CD8-positive, alpha-beta memory T cell (primary cell): Measurements from ENCODE around the gene CDH12. TPM values are rescaled to one million over a fixed set of nuclear protein-coding genes. Genes with fewer than 3 reads are reported as not detected.

Experiments
- CTCF ChIA-PET: fragments of 350-600 bp; sonication (Branson Sonifier 250); formaldehyde crosslinking; loops from one replicate; lab custom pipeline; 2021; ENCODE audit warnings: antibody characterized with exemption; lab: Charles Lee
- POLR2A ChIA-PET: fragments of 350-600 bp; sonication (Branson Sonifier 250); formaldehyde crosslinking; loops from one replicate; lab custom pipeline; 2021; ENCODE audit warnings: antibody characterized with exemption; lab: Charles Lee
- DNase-seq, 5 donors: peaks; one replicate each; pipeline versions ENCODE4 v3.0.0 to v3.0.0-alpha.2; 2020 to 2022; ENCODE audit warnings: mixed read lengths in 1 of 5
- H3K27ac ChIP-seq: one replicate; pipeline ENCODE4 v1.7.0; 2013; ENCODE audit warnings: low read depth, mild to moderate bottlenecking, low read length, moderate library complexity
- H3K27me3 ChIP-seq: 2 replicates; pipeline ENCODE4 v1.7.0; 2013; ENCODE audit warnings: low read length, mild to moderate bottlenecking; ENCODE audit not compliant: insufficient read depth, poor library complexity, severe bottlenecking
- H3K36me3 ChIP-seq: 2 replicates; pipeline ENCODE4 v1.7.0; 2013; ENCODE audit warnings: mild to moderate bottlenecking, low read length, moderate library complexity; ENCODE audit not compliant: insufficient read depth
- H3K4me1 ChIP-seq: 2 replicates; pipeline ENCODE4 v1.7.0; 2013; ENCODE audit warnings: mild to moderate bottlenecking, low read length, moderate library complexity; ENCODE audit not compliant: insufficient read depth
- H3K4me3 ChIP-seq: 2 replicates; pipeline ENCODE4 v1.7.0; 2013; ENCODE audit warnings: mild to moderate bottlenecking, low read length
- H3K9me3 ChIP-seq: 2 replicates; pipeline ENCODE4 v1.7.0; 2013; ENCODE audit warnings: mild to moderate bottlenecking, low read length
- H3K27ac Mint-ChIP-seq, 8 donors: one replicate each; pipeline ENCODE4 v1.8.0; 2020 to 2021; ENCODE audit warnings: mixed read lengths in 8 of 8, mild to moderate bottlenecking in 6 of 8, inconsistent platforms in 3 of 8, moderate library complexity in 3 of 8
- H3K27me3 Mint-ChIP-seq, 2 donors: one replicate each; pipeline ENCODE4 v1.8.0; 2020 to 2021; ENCODE audit warnings: mixed read lengths in 2 of 2, mild to moderate bottlenecking in 1 of 2, moderate library complexity in 1 of 2
- H3K36me3 Mint-ChIP-seq, 3 donors: one replicate each; pipeline ENCODE4 v1.8.0; 2020 to 2021; ENCODE audit warnings: mixed read lengths in 3 of 3, inconsistent platforms in 1 of 3, mild to moderate bottlenecking in 1 of 3
- H3K4me1 Mint-ChIP-seq, 3 donors: one replicate each; pipeline ENCODE4 v1.8.0; 2020 to 2021; ENCODE audit warnings: mixed read lengths in 3 of 3, inconsistent platforms in 1 of 3, mild to moderate bottlenecking in 1 of 3
- H3K4me3 Mint-ChIP-seq, 7 donors: one replicate each; pipeline ENCODE4 v1.8.0; 2020 to 2021; ENCODE audit warnings: mixed read lengths in 7 of 7, mild to moderate bottlenecking in 6 of 7, moderate library complexity in 4 of 7, inconsistent platforms in 2 of 7
- H3K9me3 Mint-ChIP-seq, 5 donors: one replicate each; pipeline ENCODE4 v1.8.0; 2020 to 2022; ENCODE audit warnings: mixed read lengths in 5 of 5, mild to moderate bottlenecking in 3 of 5, moderate library complexity in 2 of 5, inconsistent platforms in 1 of 5
- polyA plus RNA-seq: library from polyadenylated mRNA; unstranded; fragments of 300-500 nt; fragmentation: Illumina TruSeq; gene quantifications from one replicate; pipeline ENCODE4 v1.2.3, GENCODE V29; 2021
- total RNA-seq, 2 experiments: library from RNA; stranded (reverse); gene quantifications; one replicate each; pipeline ENCODE4 v1.2.3, GENCODE V29; 2021

Gene CDH12
- total and polyA plus RNA-seq, 3 experiments from 2014 or later, result not detected

DNA sequence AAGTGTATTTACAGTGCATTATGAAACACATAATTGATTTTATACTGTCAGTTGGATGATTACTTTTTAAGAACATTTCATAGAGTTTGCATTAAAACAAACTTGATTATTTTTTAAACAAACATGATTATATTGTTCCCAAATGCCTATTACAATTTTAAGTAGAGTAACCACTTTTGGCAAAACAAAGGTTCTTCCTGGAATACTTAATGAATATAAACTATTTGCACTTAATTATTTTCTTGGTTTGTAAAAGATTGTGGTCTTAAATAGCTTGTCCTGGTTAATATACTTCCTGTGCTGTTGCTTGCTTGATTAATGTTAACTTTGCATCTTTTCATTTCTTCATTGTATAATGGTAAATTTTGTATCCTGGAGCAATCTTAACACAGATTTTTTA lies 180.0 kb downstream of the CDH12 start:
- POLR2A ChIA-PET, result no interaction called here
- Mint-ChIP-seq H3K27me3 (no peaks in the 10 kb centered on the region), H3K27ac (no peak overlapping the region), H3K9me3 (peaks cover 9 to 25% (median 14%) of the 10 kb centered on the region in 5 donors), H3K36me3 (no peaks in the 10 kb centered on the region), H3K4me3 (no peak overlapping the region), H3K4me1 (no peaks in the 10 kb centered on the region)
- no peak overlapping the region for H3K4me3 ChIP-seq
- H3K27ac ChIP-seq, result no peak overlapping the region
- H3K4me1 ChIP-seq, result no peaks in the 10 kb centered on the region
- no peaks in the 10 kb centered on the region for H3K36me3 ChIP-seq
- H3K27me3 ChIP-seq, result no peaks in the 10 kb centered on the region
- CTCF ChIA-PET, result no interaction called here
- H3K9me3 ChIP-seq, result no peaks in the 10 kb centered on the region
- no peak for DNase-seq

DNA sequence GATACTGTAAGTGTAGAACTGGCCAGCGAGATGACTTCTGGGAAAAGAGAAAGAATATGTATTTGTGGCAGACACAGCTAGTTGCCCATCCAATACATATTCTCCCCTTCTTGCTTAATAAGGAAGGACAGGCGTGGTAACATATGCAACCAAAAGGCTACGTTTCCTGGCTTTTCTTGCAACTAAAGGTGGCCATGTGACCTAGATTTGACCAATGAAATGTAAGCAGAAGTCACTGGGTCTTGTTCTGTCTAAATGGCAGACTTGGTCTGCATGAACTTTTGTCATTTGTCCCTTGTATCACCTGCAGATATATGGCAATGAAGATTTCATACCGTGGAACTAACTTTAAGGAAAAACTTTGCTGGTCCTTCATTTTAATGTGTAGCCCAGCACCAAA lies 183.8 kb downstream of the CDH12 start:
- Mint-ChIP-seq H3K4me3 (no peak overlapping the region), H3K4me1 (no peaks in the 10 kb centered on the region), H3K27ac (no peak overlapping the region), H3K9me3 (peaks cover 10 to 20% (median 13%) of the 10 kb centered on the region in 5 donors), H3K27me3 (no peaks in the 10 kb centered on the region), H3K36me3 (no peaks in the 10 kb centered on the region)
- Histone ChIP-seq H3K9me3 (no peaks in the 10 kb centered on the region), H3K27ac (no peak overlapping the region), H3K36me3 (no peaks in the 10 kb centered on the region), H3K4me3 (no peak overlapping the region), H3K27me3 (no peaks in the 10 kb centered on the region), H3K4me1 (no peaks in the 10 kb centered on the region)
- ChIA-PET CTCF (no interaction called here), POLR2A (no interaction called here)
- DNase-seq, result no peak

GRCh38 chr5:22665801-22666200 lies 187.3 kb downstream of the CDH12 start:
- Mint-ChIP-seq H3K36me3 (no peaks in the 10 kb centered on the region), H3K9me3 (peaks cover 8 to 23% (median 13%) of the 10 kb centered on the region in 5 donors), H3K27me3 (no peaks in the 10 kb centered on the region), H3K4me1 (no peaks in the 10 kb centered on the region), H3K4me3 (no peak overlapping the region), H3K27ac (no peak overlapping the region)
- DNase-seq, result no peak
- no peak overlapping the region for H3K4me3 ChIP-seq
- H3K36me3 ChIP-seq, result no peaks in the 10 kb centered on the region
- no peaks in the 10 kb centered on the region for H3K27me3 ChIP-seq
- no peaks in the 10 kb centered on the region for H3K4me1 ChIP-seq
- H3K9me3 ChIP-seq, result no peaks in the 10 kb centered on the region
- CTCF ChIA-PET, result no interaction called here
- POLR2A ChIA-PET, result no interaction called here
- no peak overlapping the region for H3K27ac ChIP-seq

DNA sequence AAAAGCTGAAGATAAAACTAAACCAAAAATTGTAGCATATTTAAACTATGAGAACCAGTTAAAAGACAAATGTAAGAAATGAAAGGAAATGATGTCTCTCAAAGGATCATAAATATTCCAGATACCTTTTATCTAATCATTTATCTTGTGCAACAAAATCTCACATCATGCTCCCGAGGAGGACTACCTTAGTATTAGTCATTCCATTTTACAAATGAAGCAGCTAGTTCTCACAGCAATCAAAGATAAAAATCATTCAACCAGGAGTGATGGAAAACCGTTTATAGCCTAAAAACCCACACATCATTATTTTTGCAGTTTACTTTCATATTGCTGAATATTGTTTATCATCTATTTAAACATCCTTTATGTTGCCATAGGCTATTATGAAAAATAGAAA lies 190.0 kb downstream of the CDH12 start:
- Mint-ChIP-seq H3K4me3 (no peak overlapping the region), H3K27ac (peak overlapping the region in 1 of 8 donors; percentile 64), H3K4me1 (no peaks in the 10 kb centered on the region), H3K9me3 (peaks cover 0 to 19% (median 12%) of the 10 kb centered on the region in 5 donors), H3K36me3 (no peaks in the 10 kb centered on the region), H3K27me3 (no peaks in the 10 kb centered on the region)
- Histone ChIP-seq H3K9me3 (no peaks in the 10 kb centered on the region), H3K4me1 (no peaks in the 10 kb centered on the region), H3K27me3 (no peaks in the 10 kb centered on the region), H3K27ac (no peak overlapping the region), H3K36me3 (no peaks in the 10 kb centered on the region), H3K4me3 (no peak overlapping the region)
- ChIA-PET POLR2A (no interaction called here), CTCF (no interaction called here)
- DNase-seq, result no peak

DNA sequence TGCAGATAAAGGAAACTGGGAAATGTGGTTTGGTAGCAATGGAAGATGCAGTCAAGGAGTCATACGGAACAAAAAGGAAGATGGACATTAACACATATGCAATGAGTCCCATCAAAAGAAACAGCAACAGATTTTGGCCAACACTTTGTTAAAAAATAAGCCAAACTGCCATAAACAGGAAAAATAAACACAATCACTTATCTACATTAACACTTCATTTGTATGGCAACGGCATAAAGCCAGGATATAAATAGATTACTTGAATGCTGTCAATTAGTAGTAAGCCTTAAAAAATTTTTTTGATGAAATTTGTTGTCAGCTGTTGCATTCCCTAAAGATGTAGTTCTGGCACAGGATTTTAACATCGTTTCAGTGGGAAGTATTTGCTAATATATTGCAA lies 190.8 kb downstream of the CDH12 start:
- H3K9me3 Mint-ChIP-seq, result peaks cover 0 to 27% (median 9%) of the 10 kb centered on the region in 5 donors
- CTCF ChIA-PET, result no interaction called here
- no peaks in the 10 kb centered on the region for H3K36me3 Mint-ChIP-seq
- H3K4me3 ChIP-seq, result no peak overlapping the region
- H3K27me3 Mint-ChIP-seq, result no peaks in the 10 kb centered on the region
- DNase-seq, result no peak
- H3K4me3 Mint-ChIP-seq, result no peak overlapping the region
- no peak overlapping the region for H3K27ac Mint-ChIP-seq
- POLR2A ChIA-PET, result no interaction called here
- no peaks in the 10 kb centered on the region for H3K9me3 ChIP-seq
- H3K36me3 ChIP-seq, result no peaks in the 10 kb centered on the region
- H3K4me1 ChIP-seq, result no peaks in the 10 kb centered on the region
- no peaks in the 10 kb centered on the region for H3K4me1 Mint-ChIP-seq
- H3K27me3 ChIP-seq, result no peaks in the 10 kb centered on the region
- no peak overlapping the region for H3K27ac ChIP-seq

DNA sequence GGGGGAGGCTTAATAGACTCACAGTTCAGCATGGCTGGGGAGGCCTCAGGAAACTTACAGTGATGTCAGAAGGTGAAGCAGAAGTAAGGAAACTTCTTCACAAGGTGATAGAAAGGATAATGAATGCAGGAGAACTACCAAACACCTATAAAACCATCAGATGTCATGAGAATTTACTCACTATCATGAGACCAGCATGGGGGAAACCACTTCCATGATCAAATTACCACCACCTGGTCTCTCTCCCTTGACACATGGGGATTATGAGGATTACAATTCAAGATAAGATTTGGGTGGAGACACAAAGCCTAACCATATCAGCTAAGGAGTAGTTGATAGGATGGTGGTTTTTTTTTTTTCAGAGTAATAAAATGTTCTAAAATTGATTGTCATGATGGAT lies 201.8 kb downstream of the CDH12 start:
- no peaks in the 10 kb centered on the region for H3K27me3 ChIP-seq
- no peak overlapping the region for H3K27ac ChIP-seq
- no peak overlapping the region for H3K4me3 ChIP-seq
- CTCF ChIA-PET, result no interaction called here
- POLR2A ChIA-PET, result no interaction called here
- no peaks in the 10 kb centered on the region for H3K9me3 ChIP-seq
- H3K36me3 ChIP-seq, result no peaks in the 10 kb centered on the region
- Mint-ChIP-seq H3K27me3 (no peaks in the 10 kb centered on the region), H3K4me1 (no peaks in the 10 kb centered on the region), H3K27ac (no peak overlapping the region), H3K36me3 (no peaks in the 10 kb centered on the region), H3K9me3 (peaks cover 5 to 24% (median 12%) of the 10 kb centered on the region in 5 donors), H3K4me3 (no peak overlapping the region)
- H3K4me1 ChIP-seq, result no peaks in the 10 kb centered on the region
- no peak for DNase-seq

DNA sequence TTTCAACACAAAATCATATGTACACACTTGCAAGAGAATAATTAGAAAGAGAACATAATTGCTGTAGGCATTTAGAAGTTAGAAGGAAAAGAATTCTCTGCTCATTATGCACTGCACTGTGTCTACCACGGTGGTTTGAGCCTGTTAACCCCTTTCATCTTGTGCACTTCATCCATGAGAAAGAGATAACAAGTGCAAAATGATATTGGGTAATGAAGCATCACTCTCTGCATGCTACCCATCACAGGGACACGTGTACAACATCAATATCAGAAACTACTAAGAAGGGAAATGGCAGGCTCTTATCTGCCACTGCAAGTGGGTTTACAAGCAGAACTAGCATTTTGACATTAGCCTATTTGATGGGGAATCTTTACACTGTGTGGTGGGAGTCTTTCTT lies 202.6 kb downstream of the CDH12 start:
- no peaks in the 10 kb centered on the region for H3K4me1 ChIP-seq
- no peaks in the 10 kb centered on the region for H3K9me3 ChIP-seq
- no peak overlapping the region for H3K4me3 ChIP-seq
- no peaks in the 10 kb centered on the region for H3K27me3 Mint-ChIP-seq
- ChIA-PET CTCF (no interaction called here), POLR2A (no interaction called here)
- H3K36me3 ChIP-seq, result no peaks in the 10 kb centered on the region
- peaks cover 7 to 30% (median 12%) of the 10 kb centered on the region in 5 donors for H3K9me3 Mint-ChIP-seq
- no peak overlapping the region for H3K4me3 Mint-ChIP-seq
- H3K4me1 Mint-ChIP-seq, result no peaks in the 10 kb centered on the region
- H3K27ac ChIP-seq, result no peak overlapping the region
- no peaks in the 10 kb centered on the region for H3K27me3 ChIP-seq
- no peaks in the 10 kb centered on the region for H3K36me3 Mint-ChIP-seq
- H3K27ac Mint-ChIP-seq, result no peak overlapping the region
- DNase-seq, result no peak

- H3K27me3 Mint-ChIP-seq, result no peaks in the 10 kb centered on the region
- peaks cover 7 to 37% (median 9%) of the 10 kb centered on the region in 5 donors for H3K9me3 Mint-ChIP-seq
- no peaks in the 10 kb centered on the region for H3K4me1 Mint-ChIP-seq
- H3K36me3 Mint-ChIP-seq, result no peaks in the 10 kb centered on the region
- no peaks in the 10 kb centered on the region for H3K9me3 ChIP-seq
- no peaks in the 10 kb centered on the region for H3K27me3 ChIP-seq
- no peak overlapping the region for H3K4me3 ChIP-seq
- no peak overlapping the region for H3K27ac ChIP-seq
- H3K36me3 ChIP-seq, result no peaks in the 10 kb centered on the region
- no peak overlapping the region for H3K27ac Mint-ChIP-seq
- no peaks in the 10 kb centered on the region for H3K4me1 ChIP-seq
- H3K4me3 Mint-ChIP-seq, result no peak overlapping the region
- CTCF ChIA-PET, result no interaction called here
- POLR2A ChIA-PET, result no interaction called here
- DNase-seq, result no peak
Observed at GRCh38 chr5:22649074-22649473, 204.1 kb downstream of the CDH12 start.

DNA sequence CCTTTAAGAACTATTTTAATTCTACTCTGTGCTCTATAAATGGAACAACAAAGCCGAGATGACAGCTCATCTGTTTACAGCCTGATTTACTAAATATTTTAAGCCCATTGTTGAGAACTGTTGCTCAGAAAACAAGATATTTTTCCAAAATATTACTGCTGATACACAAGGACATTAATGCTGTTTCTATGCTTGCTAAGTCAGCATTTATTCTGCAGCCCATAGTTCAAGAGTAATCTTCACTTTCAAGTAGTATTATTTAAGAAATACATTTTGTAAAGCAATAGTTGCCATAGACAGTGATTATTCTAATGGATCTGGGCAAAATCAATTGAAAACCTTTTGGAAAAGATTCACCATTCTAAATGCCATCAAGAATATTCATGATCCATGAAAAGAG lies 208.3 kb downstream of the CDH12 start:
- no peaks in the 10 kb centered on the region for H3K4me1 Mint-ChIP-seq
- no peaks in the 10 kb centered on the region for H3K4me1 ChIP-seq
- H3K27me3 ChIP-seq, result no peaks in the 10 kb centered on the region
- H3K9me3 Mint-ChIP-seq, result peaks cover 4 to 27% (median 13%) of the 10 kb centered on the region in 5 donors
- no peak for DNase-seq
- no peaks in the 10 kb centered on the region for H3K27me3 Mint-ChIP-seq
- H3K4me3 Mint-ChIP-seq, result no peak overlapping the region
- CTCF ChIA-PET, result no interaction called here
- no peaks in the 10 kb centered on the region for H3K9me3 ChIP-seq
- POLR2A ChIA-PET, result no interaction called here
- H3K27ac ChIP-seq, result no peak overlapping the region
- no peaks in the 10 kb centered on the region for H3K36me3 ChIP-seq
- H3K36me3 Mint-ChIP-seq, result no peaks in the 10 kb centered on the region
- no peak overlapping the region for H3K27ac Mint-ChIP-seq
- no peak overlapping the region for H3K4me3 ChIP-seq
